K562 (cell line): ENCODE measurements around the gene MAML3. TPM values are rescaled to one million over a fixed set of nuclear protein-coding genes. Genes with fewer than 3 reads are reported as not detected.

Experiments
- ATAC-seq: fragments of 200-7000 bp; cut with Tn5 transposase; 3 replicates; pipeline ENCODE4 v1.9.1; 2020; ENCODE audit warnings: moderate library complexity
- BruUV-seq: library from RNA; stranded (reverse); fragments of 400-500 nt; replicated peaks from 2 replicates; lab custom pipeline; 2021; lab: Mats Ljungman, UMichigan
- CTCF ChIA-PET: fragments of 300-600 bp; formaldehyde crosslinking; extraction: SDS; loops from one replicate; lab custom pipeline; 2021; ENCODE audit warnings: low intra/inter-chr PET ratio; lab: Yijun Ruan, JAX
- POLR2A ChIA-PET: fragments of 300-600, 350-650 bp; sonication (Branson Sonifier 250); formaldehyde crosslinking; extraction: SDS; loops from one replicate; lab custom pipeline; 2021; ENCODE audit warnings: antibody characterized with exemption, inconsistent platforms; lab: Yijun Ruan, JAX
- DNase-seq, 4 experiments: peaks; one replicate each; pipeline versions ENCODE4 v3.0.0 to v3.0.0-alpha.2; 2011 to 2018; ENCODE audit warnings: low spot score in 3 of 4, mixed read lengths in 3 of 4; ENCODE audit errors: extremely low read depth in 1 of 4
- FAIRE-seq: peaks from 2 replicates; lab custom pipeline; 2011; peaks lifted over from hg19 to GRCh38; lab: Jason Lieb, UNC
- H2AFZ ChIP-seq: 2 replicates; pipeline ENCODE4 v1.6.0; 2011; ENCODE audit warnings: low read depth, low read length, control low read depth, inconsistent platforms
- H3K27ac ChIP-seq: fragments of 200-600 bp; 3 replicates; pipeline ENCODE4 v1.8.0; 2011; ENCODE audit warnings: low read depth, mild to moderate bottlenecking, control low read depth, inconsistent platforms, low read length, moderate library complexity, mixed read lengths; ENCODE audit errors: extremely low read depth
- H3K27me3 ChIP-seq, 2 experiments: fragments of 300-600 bp in 1 of 2; 2 replicates in 1 of 2; 3 replicates in 1 of 2; pipeline versions ENCODE4 v1.6.0 to v1.8.0; 2011; ENCODE audit warnings: inconsistent platforms in 2 of 2, low read length in 2 of 2, mild to moderate bottlenecking in 1 of 2, mixed read lengths in 1 of 2, moderate library complexity in 1 of 2; ENCODE audit not compliant: control insufficient read depth in 2 of 2, insufficient read depth in 2 of 2
- H3K36me3 ChIP-seq: fragments of 300-600 bp; 3 replicates; pipeline ENCODE4 v1.8.0; 2011; ENCODE audit warnings: mild to moderate bottlenecking, low read length, inconsistent platforms; ENCODE audit not compliant: control insufficient read depth, insufficient read depth
- H3K4me1 ChIP-seq, 2 experiments: fragments of 200-600 bp in 1 of 2; replicated peaks in 1 of 2; 2 replicates in 1 of 2; 3 replicates in 1 of 2; pipeline versions ENCODE4 v1.5.1 to v1.8.0; 2011; ENCODE audit warnings: inconsistent platforms in 2 of 2, low read length in 2 of 2, mild to moderate bottlenecking in 1 of 2, mixed read lengths in 1 of 2, moderate library complexity in 1 of 2; ENCODE audit not compliant: control insufficient read depth in 2 of 2, insufficient read depth in 2 of 2
- H3K4me2 ChIP-seq: 2 replicates; pipeline ENCODE4 v1.6.1; 2011; ENCODE audit warnings: low read length, control low read depth, inconsistent platforms, mixed read lengths; ENCODE audit not compliant: insufficient read depth
- H3K4me3 ChIP-seq: fragments of 200-600 bp; sonication (generic), shearing (Covaris generic); 2 replicates; pipeline ENCODE4 v1.5.1; 2016; ENCODE audit warnings: control low read depth, inconsistent platforms
- H3K79me2 ChIP-seq: fragments of 200-600 bp; 3 replicates; pipeline ENCODE4 v1.8.0; 2011; ENCODE audit warnings: low read length, inconsistent platforms; ENCODE audit not compliant: control insufficient read depth, insufficient read depth
- H3K9ac ChIP-seq, 2 experiments: 2 replicates each; pipeline versions ENCODE4 v1.6.0 to v1.6.1; 2011; ENCODE audit warnings: low read depth in 2 of 2, low read length in 2 of 2, control low read depth in 1 of 2, inconsistent platforms in 1 of 2, mild to moderate bottlenecking in 1 of 2, mixed read lengths in 1 of 2; ENCODE audit not compliant: insufficient read depth in 1 of 2
- H3K9me1 ChIP-seq: one replicate; pipeline ENCODE4 v1.6.0; 2011; ENCODE audit warnings: inconsistent platforms, mild to moderate bottlenecking, low read length, moderate library complexity; ENCODE audit not compliant: control insufficient read depth, insufficient read depth
- H3K9me3 ChIP-seq: replicated peaks from 2 replicates; pipeline ENCODE4 v1.5.1; 2011; ENCODE audit warnings: low read depth, low read length, inconsistent platforms; ENCODE audit not compliant: control insufficient read depth, insufficient read depth
- H4K20me1 ChIP-seq: replicated peaks from 2 replicates; pipeline ENCODE4 v1.6.1; 2011; ENCODE audit warnings: low read length, inconsistent platforms, mixed read lengths; ENCODE audit not compliant: control insufficient read depth, insufficient read depth
- ATF2 ChIP-seq: sonication (generic); formaldehyde crosslinking; IDR thresholded peaks from 2 replicates; pipeline ENCODE4 v1.8.1; 2022; ENCODE audit warnings: missing genetic modification reagents
- C11orf30 ChIP-seq: fragments of 450-650 bp; IDR thresholded peaks from 2 replicates; pipeline ENCODE4 v1.6.1; 2016; ENCODE audit warnings: low read depth, mild to moderate bottlenecking
- ELK3 ChIP-seq: fragments of 450-650 bp; formaldehyde crosslinking; IDR thresholded peaks from 2 replicates; pipeline ENCODE4 v1.4.0; 2020; ENCODE audit warnings: mild to moderate bottlenecking
- MLLT1 ChIP-seq, 2 experiments: fragments of 450-650 bp; IDR thresholded peaks; 2 replicates each; pipeline ENCODE4 v1.6.1; 2016
- NR1H2 ChIP-seq: sonication (generic); formaldehyde crosslinking; IDR thresholded peaks from 2 replicates; pipeline ENCODE4 v1.4.0; 2020; ENCODE audit warnings: mild to moderate bottlenecking, missing genetic modification reagents
- OTX1 ChIP-seq: fragments of 450-650 bp; formaldehyde crosslinking; IDR thresholded peaks from 2 replicates; pipeline ENCODE4 v1.4.0; 2022; ENCODE audit warnings: mild to moderate bottlenecking
- ZNF668 ChIP-seq: fragments of 250-450 bp; sonication (Bioruptor Pico); IDR thresholded peaks from 2 replicates; pipeline ENCODE4 v1.8.0; 2022; ENCODE audit warnings: mild to moderate bottlenecking, inconsistent platforms
- whole genome bisulfite sequencing: fragments of 100-300 bp; shearing (Covaris generic); methylation state at CpG from one replicate; pipeline ENCODE4 v1.1.6; 2016; ENCODE audit warnings: low coverage, mixed read lengths; ENCODE audit not compliant: insufficient coverage; ENCODE audit errors: missing lambda C conversion rate; 5-methylcytosine and 5-hydroxymethylcytosine counted together
- in situ Hi-C: fragments of 300-500 bp; cut with MboI; formaldehyde crosslinking; loops from 4 replicates; pipeline ENCODE4 v1.15.0; 2018; ENCODE audit warnings: inconsistent platforms, mixed read lengths
- intact Hi-C: fragments of 100-400 bp; cut with micrococcal nuclease; formaldehyde crosslinking; loops from 2 replicates; pipeline ENCODE4 v1.14.2; 2022
- polyA plus RNA-seq, 8 experiments: library from polyadenylated mRNA; depleted of rRNA in 4 of 8; stranded (reverse) in 5 of 8; unstranded in 3 of 8; fragments of >200 nt; fragmentation: Nextera tagmentation in 2 of 8; fragmentation: Illumina TruSeq in 1 of 8; extraction: Ambion mirVana in 2 of 8; extraction: Trizol in 1 of 8; gene quantifications; 2 replicates each; pipeline versions ENCODE4 v1.2.1 to v1.2.3, GENCODE V29; 2011 to 2014; ENCODE audit warnings: inconsistent platforms in 1 of 8, missing spikeins in 1 of 8
- total RNA-seq, 7 experiments: library from RNA; depleted of rRNA in 6 of 7; stranded (reverse); fragments of >200 nt in 6 of 7; fragmentation: Illumina TruSeq in 2 of 7; extraction: Trizol in 2 of 7; gene quantifications; 2 replicates each; pipeline versions ENCODE4 v1.2.1 to v1.2.3, GENCODE V29; 2011 to 2021; ENCODE audit warnings: low replicate concordance in 1 of 7
- TF ChIP-seq, protein P1 (sequence below): fragments of 250-450 bp; sonication (Bioruptor Pico); IDR thresholded peaks from 2 replicates; pipeline ENCODE4 v1.8.0; 2021; ENCODE audit warnings: mild to moderate bottlenecking, moderate library complexity
- TF ChIP-seq, protein P2 (sequence below): IDR thresholded peaks from 3 replicates; pipeline ENCODE4 v1.6.1; 2011; ENCODE audit warnings: borderline replicate concordance, mild to moderate bottlenecking; ENCODE audit not compliant: insufficient read length, insufficient read depth

MAML3 gene
- total and polyA plus RNA-seq, 9 of the 15 experiments (the other 6 are each of a cell fraction or from before 2014, with no cell fraction given): 0.01 to 0.55 (median 0.25) TPM

- 0% methylated on average over 2 of the region's 2 CpGs for WGBS
- Histone ChIP-seq H3K27me3 (peaks cover 14 to 17% of the 10 kb centered on the region in 2 experiments; a peak in 3 of 5 replicates), H3K27ac (no peak overlapping the region), H2AFZ (no peak overlapping the region), H4K20me1 (no peaks in the 10 kb centered on the region), H3K79me2 (no peaks in the 10 kb centered on the region), H3K4me3 (no peak overlapping the region), H3K36me3 (no peaks in the 10 kb centered on the region), H3K9ac (no peak overlapping the region), H3K4me2 (no peak overlapping the region), H3K4me1 (no peaks in the 10 kb centered on the region), H3K9me1 (no peaks in the 10 kb centered on the region), H3K9me3 (no peaks in the 10 kb centered on the region)
- in situ Hi-C loops: no loop called here
- intact Hi-C loops: no loop called here
- ChIA-PET CTCF (no interaction called here), POLR2A (no interaction called here)
- BruUV-seq: no TSS peak
- TF ChIP-seq ATF2 (CRISPR knock-in tag): no peak
- no peak for TF ChIP-seq MLLT1 (IDR thresholded peaks at IDR 0.05)
- TF ChIP-seq OTX1: no peak
- no peak for TF ChIP-seq NR1H2 (CRISPR knock-in tag)
- TF ChIP-seq, protein P1, sequence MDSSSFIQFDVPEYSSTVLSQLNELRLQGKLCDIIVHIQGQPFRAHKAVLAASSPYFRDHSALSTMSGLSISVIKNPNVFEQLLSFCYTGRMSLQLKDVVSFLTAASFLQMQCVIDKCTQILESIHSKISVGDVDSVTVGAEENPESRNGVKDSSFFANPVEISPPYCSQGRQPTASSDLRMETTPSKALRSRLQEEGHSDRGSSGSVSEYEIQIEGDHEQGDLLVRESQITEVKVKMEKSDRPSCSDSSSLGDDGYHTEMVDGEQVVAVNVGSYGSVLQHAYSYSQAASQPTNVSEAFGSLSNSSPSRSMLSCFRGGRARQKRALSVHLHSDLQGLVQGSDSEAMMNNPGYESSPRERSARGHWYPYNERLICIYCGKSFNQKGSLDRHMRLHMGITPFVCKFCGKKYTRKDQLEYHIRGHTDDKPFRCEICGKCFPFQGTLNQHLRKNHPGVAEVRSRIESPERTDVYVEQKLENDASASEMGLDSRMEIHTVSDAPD (CRISPR knock-in tag): no peak
- no peak for TF ChIP-seq C11orf30
- TF ChIP-seq ZNF668 (CRISPR knock-in tag): no peak
- TF ChIP-seq, protein P2, sequence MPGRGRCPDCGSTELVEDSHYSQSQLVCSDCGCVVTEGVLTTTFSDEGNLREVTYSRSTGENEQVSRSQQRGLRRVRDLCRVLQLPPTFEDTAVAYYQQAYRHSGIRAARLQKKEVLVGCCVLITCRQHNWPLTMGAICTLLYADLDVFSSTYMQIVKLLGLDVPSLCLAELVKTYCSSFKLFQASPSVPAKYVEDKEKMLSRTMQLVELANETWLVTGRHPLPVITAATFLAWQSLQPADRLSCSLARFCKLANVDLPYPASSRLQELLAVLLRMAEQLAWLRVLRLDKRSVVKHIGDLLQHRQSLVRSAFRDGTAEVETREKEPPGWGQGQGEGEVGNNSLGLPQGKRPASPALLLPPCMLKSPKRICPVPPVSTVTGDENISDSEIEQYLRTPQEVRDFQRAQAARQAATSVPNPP: no peak
- TF ChIP-seq ELK3 (CRISPR knock-in tag): no peak
- ATAC-seq (no peak), DNase-seq (no peak), FAIRE-seq (no peak)
Observed at GRCh38 chr4:140004922-140005627, 148.9 kb downstream of the MAML3 start.
